Testis (tissue), 2 donors: Measurements from ENCODE around the gene AKT1.

Experiments
- POLR2A ChIP-seq: fragments of 450-650 bp; IDR thresholded peaks from one replicate; pipeline ENCODE4 v1.6.1; 2017; ENCODE audit warnings: antibody characterized with exemption, mild to moderate bottlenecking, moderate library complexity
- TF ChIP-seq, protein P1 (sequence below), 3 experiments: fragments of 450-650 bp in 2 of 3; fragments of 200-600 bp in 1 of 3; sonication (generic) in 1 of 3; IDR thresholded peaks; one replicate each; pipeline ENCODE4 v1.5.1; 2016 to 2019; ENCODE audit warnings: antibody characterized with exemption in 3 of 3, mild to moderate bottlenecking in 2 of 3, moderate library complexity in 1 of 3

DNA sequence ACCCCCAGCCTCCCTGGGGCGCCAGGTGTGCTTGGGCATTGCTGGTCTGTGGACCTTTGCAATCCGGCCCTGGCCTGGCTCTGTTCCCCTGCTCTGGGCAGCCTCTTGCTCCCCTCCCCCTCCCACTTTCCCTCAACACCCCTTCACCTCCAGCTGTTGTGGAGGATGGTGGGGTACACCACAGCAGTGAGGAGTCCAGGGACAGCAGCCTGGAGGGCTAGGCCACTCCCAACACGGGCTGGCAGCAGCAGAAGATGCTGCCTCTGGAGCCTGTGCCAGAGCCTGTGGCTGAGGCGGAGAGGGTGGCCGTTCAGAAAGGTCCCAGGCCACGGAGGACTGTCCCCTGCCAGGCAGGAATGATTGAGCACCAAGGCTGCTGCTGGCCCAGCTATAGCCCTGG, 12.9 kb upstream of the AKT1 start:
- TF ChIP-seq, protein P1, sequence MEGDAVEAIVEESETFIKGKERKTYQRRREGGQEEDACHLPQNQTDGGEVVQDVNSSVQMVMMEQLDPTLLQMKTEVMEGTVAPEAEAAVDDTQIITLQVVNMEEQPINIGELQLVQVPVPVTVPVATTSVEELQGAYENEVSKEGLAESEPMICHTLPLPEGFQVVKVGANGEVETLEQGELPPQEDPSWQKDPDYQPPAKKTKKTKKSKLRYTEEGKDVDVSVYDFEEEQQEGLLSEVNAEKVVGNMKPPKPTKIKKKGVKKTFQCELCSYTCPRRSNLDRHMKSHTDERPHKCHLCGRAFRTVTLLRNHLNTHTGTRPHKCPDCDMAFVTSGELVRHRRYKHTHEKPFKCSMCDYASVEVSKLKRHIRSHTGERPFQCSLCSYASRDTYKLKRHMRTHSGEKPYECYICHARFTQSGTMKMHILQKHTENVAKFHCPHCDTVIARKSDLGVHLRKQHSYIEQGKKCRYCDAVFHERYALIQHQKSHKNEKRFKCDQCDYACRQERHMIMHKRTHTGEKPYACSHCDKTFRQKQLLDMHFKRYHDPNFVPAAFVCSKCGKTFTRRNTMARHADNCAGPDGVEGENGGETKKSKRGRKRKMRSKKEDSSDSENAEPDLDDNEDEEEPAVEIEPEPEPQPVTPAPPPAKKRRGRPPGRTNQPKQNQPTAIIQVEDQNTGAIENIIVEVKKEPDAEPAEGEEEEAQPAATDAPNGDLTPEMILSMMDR (IDR thresholded peaks at IDR 0.05), result no peak
- no peak for TF ChIP-seq POLR2A
